Measurements from ENCODE around the gene HIVEP2. TPM values are rescaled to one million over a fixed set of nuclear protein-coding genes. Genes with fewer than 3 reads are reported as not detected.

Gene HIVEP2
- total and polyA plus RNA-seq, 2 of the 4 experiments (the other 2 are of a cell fraction) = 4.3 to 11.3 TPM

DNA sequence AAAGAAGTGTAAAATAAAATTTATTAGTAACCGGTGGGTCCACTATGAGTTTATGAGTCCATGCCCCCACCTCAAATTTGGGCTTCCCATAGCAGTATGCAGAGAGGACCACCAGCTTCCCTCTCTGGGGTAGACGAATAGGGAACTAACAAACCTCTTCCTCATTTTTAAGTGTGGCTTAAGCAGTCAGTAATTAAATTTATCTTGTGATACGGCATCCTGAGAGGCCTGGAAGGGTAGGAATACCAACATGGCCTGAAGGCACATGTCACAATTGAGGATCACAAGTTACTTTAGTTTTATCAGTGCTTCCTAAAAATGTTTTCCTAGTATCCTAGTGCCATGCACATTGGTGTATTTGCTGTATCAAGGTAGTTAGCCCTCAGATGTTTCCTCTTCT, 239.9 kb downstream of the HIVEP2 start:
- H2BK120ac ChIP-seq (ENCODE audit: low read depth, low read length) = no peak overlapping the region
- H2BK20ac ChIP-seq (ENCODE audit: low read depth, low read length) = no peak overlapping the region
- no peak overlapping the region for H4K8ac ChIP-seq (ENCODE audit: low read depth in 2 of 2, low read length in 2 of 2)
- no peak overlapping the region for H3K23ac ChIP-seq (ENCODE audit: low read depth, low read length)
- ChIA-PET POLR2A (ENCODE audit: unreplicated experiment) (no interaction called here), CTCF (interaction anchor here (0.6 kb wide), 1 partner anchor 53 kb away, joined by 3 read pairs; no protein-coding TSS in a partner anchor)
- no peaks in the 10 kb centered on the region for H3K79me1 ChIP-seq (ENCODE audit: low read depth in 1 of 2, low read length in 2 of 2)
- WGBS, 2 experiments (ENCODE audit: extremely low coverage in 2 of 2, insufficient read length in 1 of 2) = no CpG with 5 or more reads among the region's 3 CpGs
- no peak for TF ChIP-seq MXI1 (IDR thresholded peaks at IDR 0.05; ENCODE audit: borderline replicate concordance, low read depth, low read length)
- no peak for TF ChIP-seq CEBPB (IDR thresholded peaks at IDR 0.05; ENCODE audit: low read depth, low read length)
- no peak for TF ChIP-seq RCOR1 (IDR thresholded peaks at IDR 0.05; ENCODE audit: insufficient replicate concordance, low read length)
- no peak for TF ChIP-seq FOS (IDR thresholded peaks at IDR 0.05; ENCODE audit: low read depth, low read length)
- TF ChIP-seq NFE2L2 (IDR thresholded peaks at IDR 0.05; ENCODE audit: low read depth, low read length) = no peak
- TF ChIP-seq MAZ (IDR thresholded peaks at IDR 0.05; ENCODE audit: borderline replicate concordance, low read depth, low read length) = no peak
- no peak for TF ChIP-seq SMC3 (IDR thresholded peaks at IDR 0.05; ENCODE audit: low read depth, low read length)
- no peak for TF ChIP-seq BHLHE40 (IDR thresholded peaks at IDR 0.05; ENCODE audit: low read depth, low read length)
- TF ChIP-seq MAFK (IDR thresholded peaks at IDR 0.05; ENCODE audit: low read depth, low read length) = no peak
- TF ChIP-seq RFX5 (IDR thresholded peaks at IDR 0.05; ENCODE audit: low read depth, low read length) = no peak
- TF ChIP-seq, protein P1, sequence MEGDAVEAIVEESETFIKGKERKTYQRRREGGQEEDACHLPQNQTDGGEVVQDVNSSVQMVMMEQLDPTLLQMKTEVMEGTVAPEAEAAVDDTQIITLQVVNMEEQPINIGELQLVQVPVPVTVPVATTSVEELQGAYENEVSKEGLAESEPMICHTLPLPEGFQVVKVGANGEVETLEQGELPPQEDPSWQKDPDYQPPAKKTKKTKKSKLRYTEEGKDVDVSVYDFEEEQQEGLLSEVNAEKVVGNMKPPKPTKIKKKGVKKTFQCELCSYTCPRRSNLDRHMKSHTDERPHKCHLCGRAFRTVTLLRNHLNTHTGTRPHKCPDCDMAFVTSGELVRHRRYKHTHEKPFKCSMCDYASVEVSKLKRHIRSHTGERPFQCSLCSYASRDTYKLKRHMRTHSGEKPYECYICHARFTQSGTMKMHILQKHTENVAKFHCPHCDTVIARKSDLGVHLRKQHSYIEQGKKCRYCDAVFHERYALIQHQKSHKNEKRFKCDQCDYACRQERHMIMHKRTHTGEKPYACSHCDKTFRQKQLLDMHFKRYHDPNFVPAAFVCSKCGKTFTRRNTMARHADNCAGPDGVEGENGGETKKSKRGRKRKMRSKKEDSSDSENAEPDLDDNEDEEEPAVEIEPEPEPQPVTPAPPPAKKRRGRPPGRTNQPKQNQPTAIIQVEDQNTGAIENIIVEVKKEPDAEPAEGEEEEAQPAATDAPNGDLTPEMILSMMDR (conservative IDR thresholded peaks at IDR 0.05; ENCODE audit: low read depth, low read length) = no peak
- TF ChIP-seq ELK1 (IDR thresholded peaks at IDR 0.05; ENCODE audit: borderline replicate concordance, low read depth, low read length) = no peak
- TF ChIP-seq POLR2A (IDR thresholded peaks at IDR 0.05; ENCODE audit: low read depth, low read length) = no peak
- no peak for TF ChIP-seq USF2 (IDR thresholded peaks at IDR 0.05; ENCODE audit: low read depth, low read length)
- no peak for TF ChIP-seq RAD21 (IDR thresholded peaks at IDR 0.05; ENCODE audit: low read length)
- TF ChIP-seq CHD1 (IDR thresholded peaks at IDR 0.05; ENCODE audit: low read depth, low read length) = no peak
- DNase-seq = no peak
- H3K9me3 ChIP-seq (ENCODE audit: control insufficient read depth, insufficient read depth, low read length) = no peaks in the 10 kb centered on the region
- H2BK15ac ChIP-seq (ENCODE audit: low read depth, low read length) = no peak overlapping the region
- H3K4me2 ChIP-seq (ENCODE audit: low read depth, low read length) = no peak overlapping the region
- H3K56ac ChIP-seq (ENCODE audit: extremely low read depth, insufficient read depth, low read length) = no peak overlapping the region
- no peak overlapping the region for H3K9ac ChIP-seq (ENCODE audit: low read depth, low read length)
- no peaks in the 10 kb centered on the region for H3K9me1 ChIP-seq (ENCODE audit: insufficient read depth, low read length)
- intact Hi-C loops (cut with micrococcal nuclease) (no loop called here), dilution Hi-C loops (cut with HindIII; ENCODE audit: low sequenced_read_pairs, unreplicated experiment) (no loop called here), in situ Hi-C loops (cut with MboI; ENCODE audit: low sequenced_read_pairs) (no loop called here)
- H4K20me1 ChIP-seq (ENCODE audit: insufficient read depth, low read length) = no peaks in the 10 kb centered on the region
- H3K18ac ChIP-seq (ENCODE audit: low read depth, low read length) = no peak overlapping the region
- no peak overlapping the region for H3K4ac ChIP-seq (ENCODE audit: low read depth, low read length)
- no peak overlapping the region for H2BK5ac ChIP-seq (ENCODE audit: low read depth, low read length, poor library complexity, severe bottlenecking)
- no peak overlapping the region for H2AK5ac ChIP-seq (ENCODE audit: low read depth, low read length)
- no peaks in the 10 kb centered on the region for H3K4me1 ChIP-seq (ENCODE audit: control insufficient read depth, insufficient read depth, low read length)
- no peak overlapping the region for H3K27ac ChIP-seq (ENCODE audit: insufficient read depth, low read length)
- H4K91ac ChIP-seq (ENCODE audit: insufficient read depth, low read depth, low read length) = no peak overlapping the region
- no peaks in the 10 kb centered on the region for H3K27me3 ChIP-seq (ENCODE audit: control insufficient read depth, insufficient read depth, low read length)
- no TSS peak for BruUV-seq (replicated peaks)
- no peak overlapping the region for H2AK9ac ChIP-seq (replicated peaks; ENCODE audit: low read depth, low read length, poor library complexity)
- no peaks in the 10 kb centered on the region for H3K36me3 ChIP-seq (ENCODE audit: control insufficient read depth, insufficient read depth, low read length)
- no peak overlapping the region for H2AFZ ChIP-seq (replicated peaks; ENCODE audit: low read length, poor library complexity)
- no peak overlapping the region for H3K14ac ChIP-seq (replicated peaks; ENCODE audit: low read depth, low read length)
- H4K5ac ChIP-seq (ENCODE audit: low read depth, low read length) = no peak overlapping the region
- no peak overlapping the region for H3K4me3 ChIP-seq (ENCODE audit: insufficient read depth, low read depth, low read length)
- ATAC-seq (ENCODE audit: low read depth) = no peak
